PC-9 (cell line): ENCODE data around the gene C5orf63. TPM values are rescaled to one million over a fixed set of nuclear protein-coding genes. Genes with fewer than 3 reads are reported as not detected.

Source experiments
- BruUV-seq: library from RNA; stranded (reverse); fragments of 400-500 nt; replicated peaks from 2 replicates; lab custom pipeline; 2021; lab: Mats Ljungman, UMichigan
- CTCF ChIA-PET: fragments of 300-600 bp; sonication (Branson Sonifier 250); formaldehyde crosslinking; loops from one replicate; lab custom pipeline; 2022; ENCODE audit warnings: antibody characterized with exemption; lab: Charles Lee
- POLR2A ChIA-PET: fragments of 300-600 bp; sonication (Branson Sonifier 250); formaldehyde crosslinking; loops from one replicate; lab custom pipeline; 2022; ENCODE audit warnings: antibody characterized with exemption; ENCODE audit not compliant: unreplicated experiment; lab: Charles Lee
- DNase-seq, 2 experiments: peaks; one replicate each; pipeline versions ENCODE4 v3.0.0 to v3.0.0-alpha.2; 2015 to 2022; ENCODE audit warnings: mixed read lengths in 1 of 2
- H2AFZ ChIP-seq: fragments of 200-600 bp; sonication (generic); 2 replicates; pipeline ENCODE4 v1.8.1; 2017; ENCODE audit warnings: antibody characterized with exemption
- H3F3A ChIP-seq: fragments of 200-600 bp; sonication (generic); 2 replicates; pipeline ENCODE4 v1.8.1; 2017; ENCODE audit warnings: antibody characterized with exemption, mild to moderate bottlenecking, low read depth; ENCODE audit not compliant: insufficient read depth
- H3K27ac ChIP-seq: fragments of 200-600 bp; sonication (generic); 2 replicates; pipeline ENCODE4 v1.6.1; 2016; ENCODE audit warnings: mixed run types
- H3K27me3 ChIP-seq: fragments of 200-600 bp; sonication (generic); 2 replicates; pipeline ENCODE4 v1.6.1; 2016; ENCODE audit warnings: low read depth, mixed run types; ENCODE audit not compliant: insufficient read depth
- H3K36me3 ChIP-seq: fragments of 200-600 bp; sonication (generic); 2 replicates; pipeline ENCODE4 v1.6.1; 2016; ENCODE audit warnings: low read depth, mixed run types
- H3K4me1 ChIP-seq: fragments of 200-600 bp; sonication (generic); replicated peaks from 2 replicates; pipeline ENCODE4 v1.6.1; 2016; ENCODE audit warnings: mixed run types; ENCODE audit not compliant: insufficient read depth
- H3K4me2 ChIP-seq: fragments of 200-600 bp; sonication (generic); 2 replicates; pipeline ENCODE4 v1.6.1; 2017; ENCODE audit warnings: mixed run types
- H3K4me3 ChIP-seq: fragments of 200-600 bp; sonication (generic); 2 replicates; pipeline ENCODE4 v1.6.1; 2016; ENCODE audit warnings: mixed run types
- H3K79me2 ChIP-seq: fragments of 200-600 bp; sonication (generic); 2 replicates; pipeline ENCODE4 v1.6.1; 2017; ENCODE audit warnings: low read depth, mixed run types
- H3K9me2 ChIP-seq: fragments of 200-600 bp; sonication (generic); 2 replicates; pipeline ENCODE4 v1.8.1; 2017; ENCODE audit warnings: mild to moderate bottlenecking; ENCODE audit not compliant: insufficient read depth
- H3K9me3 ChIP-seq: fragments of 200-600 bp; sonication (generic); 2 replicates; pipeline ENCODE4 v1.8.1; 2016; ENCODE audit warnings: low read depth; ENCODE audit not compliant: insufficient read depth
- H4K20me1 ChIP-seq: fragments of 200-600 bp; sonication (generic); 2 replicates; pipeline ENCODE4 v1.8.1; 2017; ENCODE audit not compliant: insufficient read depth
- EZH2 ChIP-seq: fragments of 200-600 bp; sonication (generic); IDR thresholded peaks from 2 replicates; pipeline ENCODE4 v1.8.0; 2017; ENCODE audit warnings: antibody characterized with exemption, low read depth
- intact Hi-C: fragments of 100-400 bp; cut with micrococcal nuclease; formaldehyde crosslinking; loops from one replicate; pipeline ENCODE4 v1.10.0; 2022; ENCODE audit not compliant: unreplicated experiment
- total RNA-seq: library from RNA; stranded (reverse); gene quantifications from 2 replicates; pipeline ENCODE4 v1.2.3, GENCODE V29; 2021
- TF ChIP-seq, protein P1 (sequence below): fragments of 200-600 bp; sonication (generic); conservative IDR thresholded peaks from 2 replicates; pipeline ENCODE4 v1.6.1; 2017; ENCODE audit warnings: mixed run types, antibody characterized with exemption, mild to moderate bottlenecking, moderate library complexity

The C5orf63 gene
- total RNA-seq, 1 experiment from 2014 or later, result 9.8 TPM

DNA sequence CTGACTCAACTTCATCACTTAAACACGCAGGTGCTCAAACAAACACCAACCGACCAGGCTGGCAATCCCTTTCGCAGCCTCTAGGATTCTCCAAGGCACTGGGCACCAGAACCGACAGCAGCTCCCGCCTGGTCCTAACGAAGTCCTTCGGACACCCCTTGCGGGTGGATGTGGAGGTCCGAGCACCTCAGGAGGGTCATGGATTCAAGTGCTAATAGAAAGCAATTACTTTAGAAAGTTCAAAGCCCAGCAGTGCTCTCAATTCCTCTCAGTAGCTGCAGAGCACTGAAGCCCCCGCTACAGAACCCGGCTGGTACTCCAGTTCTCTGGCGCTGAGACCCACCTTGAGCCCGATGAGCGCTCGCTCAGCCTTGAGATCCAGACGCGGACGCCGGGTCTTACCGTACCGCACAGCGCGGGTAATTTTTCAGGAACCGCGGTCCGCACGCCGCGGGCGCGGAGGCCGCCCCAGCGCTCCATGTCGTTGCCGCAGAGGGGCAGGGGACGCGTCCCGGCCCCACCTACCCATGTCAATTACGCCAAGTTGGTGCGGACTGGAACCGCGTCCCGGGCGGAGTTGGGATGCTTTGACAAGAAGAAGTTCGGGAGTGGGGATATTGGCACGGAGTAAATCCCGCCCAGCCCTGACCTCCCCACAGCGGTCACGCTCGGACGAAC, 43.6 kb downstream of the C5orf63 start:
- Histone ChIP-seq H3F3A (no peaks in the 10 kb centered on the region), H3K9me3 (no peaks in the 10 kb centered on the region), H3K4me2 (peak overlapping the region; percentile 79), H3K9me2 (no peaks in the 10 kb centered on the region), H4K20me1 (no peaks in the 10 kb centered on the region), H3K27me3 (no peaks in the 10 kb centered on the region), H3K27ac (no peak overlapping the region), H3K4me3 (peak overlapping the region; percentile 81), H3K4me1 (peaks cover 4% of the 10 kb centered on the region; the same call in 1 of the 2 replicates), H3K36me3 (no peaks in the 10 kb centered on the region), H3K79me2 (no peaks in the 10 kb centered on the region), H2AFZ (peak overlapping the region; percentile 93)
- peak; percentile 35 to 61 for DNase-seq
- POLR2A ChIA-PET, result no interaction called here
- CTCF ChIA-PET, result no interaction called here
- BruUV-seq, result TSS peak; percentile 38
- intact Hi-C loops, result loop anchor here (2.0 kb wide), 1 partner anchor 43 kb away; the partner anchor contains the start of gene C5orf63
- no peak for TF ChIP-seq EZH2
- TF ChIP-seq, protein P1, sequence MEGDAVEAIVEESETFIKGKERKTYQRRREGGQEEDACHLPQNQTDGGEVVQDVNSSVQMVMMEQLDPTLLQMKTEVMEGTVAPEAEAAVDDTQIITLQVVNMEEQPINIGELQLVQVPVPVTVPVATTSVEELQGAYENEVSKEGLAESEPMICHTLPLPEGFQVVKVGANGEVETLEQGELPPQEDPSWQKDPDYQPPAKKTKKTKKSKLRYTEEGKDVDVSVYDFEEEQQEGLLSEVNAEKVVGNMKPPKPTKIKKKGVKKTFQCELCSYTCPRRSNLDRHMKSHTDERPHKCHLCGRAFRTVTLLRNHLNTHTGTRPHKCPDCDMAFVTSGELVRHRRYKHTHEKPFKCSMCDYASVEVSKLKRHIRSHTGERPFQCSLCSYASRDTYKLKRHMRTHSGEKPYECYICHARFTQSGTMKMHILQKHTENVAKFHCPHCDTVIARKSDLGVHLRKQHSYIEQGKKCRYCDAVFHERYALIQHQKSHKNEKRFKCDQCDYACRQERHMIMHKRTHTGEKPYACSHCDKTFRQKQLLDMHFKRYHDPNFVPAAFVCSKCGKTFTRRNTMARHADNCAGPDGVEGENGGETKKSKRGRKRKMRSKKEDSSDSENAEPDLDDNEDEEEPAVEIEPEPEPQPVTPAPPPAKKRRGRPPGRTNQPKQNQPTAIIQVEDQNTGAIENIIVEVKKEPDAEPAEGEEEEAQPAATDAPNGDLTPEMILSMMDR, result peak; percentile 56

- peaks cover 4% of the 10 kb centered on the region; the same call in 1 of the 2 replicates for H3K4me1 ChIP-seq
- ChIA-PET CTCF (no interaction called here), POLR2A (no interaction called here)
- H3K79me2 ChIP-seq, result no peaks in the 10 kb centered on the region
- peak overlapping the region; percentile 79 for H3K4me2 ChIP-seq
- TF ChIP-seq EZH2, result no peak
- TF ChIP-seq, protein P1, result no peak
- H4K20me1 ChIP-seq, result no peaks in the 10 kb centered on the region
- intact Hi-C loops, result no loop called here
- H3F3A ChIP-seq, result no peaks in the 10 kb centered on the region
- no TSS peak for BruUV-seq
- no peaks in the 10 kb centered on the region for H3K27me3 ChIP-seq
- H3K27ac ChIP-seq, result no peak overlapping the region
- peak overlapping the region; percentile 81; the same call in 1 of the 2 replicates for H3K4me3 ChIP-seq
- no peak for DNase-seq
- H3K9me2 ChIP-seq, result no peaks in the 10 kb centered on the region
- no peaks in the 10 kb centered on the region for H3K9me3 ChIP-seq
- H3K36me3 ChIP-seq, result no peaks in the 10 kb centered on the region
- no peak overlapping the region for H2AFZ ChIP-seq
These were observed 44.4 kb downstream of the C5orf63 start for GRCh38 chr5:127028822-127029457.

DNA sequence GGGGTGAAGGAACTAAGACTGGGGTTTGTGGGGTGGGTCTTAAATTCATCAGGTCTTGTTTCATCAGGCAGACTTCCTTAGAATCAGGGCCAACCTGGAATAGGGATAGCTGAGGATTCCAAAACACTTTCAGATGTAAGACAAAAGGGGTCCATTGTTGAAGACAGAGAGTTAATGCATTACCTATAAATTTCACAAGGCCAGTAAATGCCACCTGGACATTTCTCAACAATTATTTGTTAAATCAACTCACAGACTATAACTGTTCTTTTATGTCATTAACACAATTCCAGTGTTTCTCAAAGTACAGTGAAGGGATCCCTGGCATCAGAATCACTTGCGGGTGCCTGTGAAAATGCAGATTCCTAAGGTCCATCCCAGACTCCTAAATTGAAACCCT, 45.8 kb downstream of the C5orf63 start:
- Histone ChIP-seq H3F3A (no peaks in the 10 kb centered on the region), H3K79me2 (no peaks in the 10 kb centered on the region), H2AFZ (no peak overlapping the region), H3K9me3 (no peaks in the 10 kb centered on the region), H3K27me3 (no peaks in the 10 kb centered on the region), H3K36me3 (no peaks in the 10 kb centered on the region), H3K27ac (no peak overlapping the region), H3K4me3 (no peak overlapping the region), H3K4me2 (no peak overlapping the region), H3K4me1 (peaks cover 4% of the 10 kb centered on the region; the same call in 1 of the 2 replicates), H4K20me1 (no peaks in the 10 kb centered on the region), H3K9me2 (no peaks in the 10 kb centered on the region)
- CTCF ChIA-PET, result no interaction called here
- no TSS peak for BruUV-seq
- no peak for TF ChIP-seq EZH2
- TF ChIP-seq, protein P1, result no peak
- no peak for DNase-seq
- intact Hi-C loops, result no loop called here
- POLR2A ChIA-PET, result no interaction called here
